GM23248 (cell line): ENCODE data around the gene FXYD5.

Experiments used
- EZH2 ChIP-seq: fragments of 200-600 bp; sonication (generic); IDR thresholded peaks from 2 replicates; pipeline ENCODE4 v1.6.1; 2018; ENCODE audit warnings: antibody characterized with exemption, mild to moderate bottlenecking; ENCODE audit not compliant: insufficient read depth, poor library complexity, severe bottlenecking
- EZH2phosphoT487 ChIP-seq: fragments of 200-600 bp; sonication (generic); IDR thresholded peaks from 2 replicates; pipeline ENCODE4 v1.6.1; 2018; ENCODE audit warnings: antibody characterized with exemption, moderate library complexity, mild to moderate bottlenecking, low read depth; ENCODE audit not compliant: insufficient read depth

DNA sequence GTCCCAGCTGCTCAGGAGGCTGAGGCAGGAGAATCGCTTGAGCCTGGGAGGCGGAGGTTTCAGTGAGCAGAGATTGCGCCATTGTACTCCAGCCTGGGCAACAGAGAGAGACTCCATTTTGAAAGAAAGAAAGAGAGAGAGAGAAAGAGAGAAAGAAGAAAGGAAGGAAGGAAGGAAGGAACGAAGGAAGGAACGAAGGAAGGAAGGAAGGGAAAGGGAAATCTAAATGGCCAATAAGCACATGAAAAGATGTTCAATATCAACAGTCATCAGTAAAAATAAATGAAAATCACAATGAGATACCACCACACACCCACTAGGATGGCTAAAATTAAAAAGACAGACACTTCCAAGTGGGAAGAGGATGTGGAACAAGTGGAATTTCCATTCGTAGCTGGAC is 19.7 kb downstream of the FXYD5 start:
- TF ChIP-seq EZH2phosphoT487 (no peak), EZH2 (no peak)
